ENCODE measurements around the gene SPACDR. TPM values are rescaled to one million over a fixed set of nuclear protein-coding genes. Genes with fewer than 3 reads are reported as not detected.

SPACDR gene
- total RNA-seq, 1 experiment from 2014 or later = 1.5 TPM

DNA sequence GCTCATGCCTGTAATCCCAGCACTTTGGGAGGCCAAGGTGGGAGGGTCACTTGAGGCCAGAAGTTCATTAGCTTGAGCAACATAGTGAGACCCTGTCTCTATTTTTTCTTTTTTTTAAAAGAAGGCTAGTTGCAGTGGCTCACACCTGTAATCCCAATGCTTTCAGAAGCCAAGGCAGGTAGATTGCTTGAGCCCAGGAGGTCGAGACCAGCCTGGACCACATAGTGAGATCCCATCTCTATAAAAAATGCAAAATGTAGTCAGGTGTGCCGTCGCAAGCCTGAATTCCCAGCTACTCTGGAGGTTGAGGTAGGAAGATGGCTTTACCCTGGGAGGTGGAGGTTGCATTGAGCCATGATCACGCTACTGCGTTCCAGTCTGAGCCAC, 27.1 kb upstream of the SPACDR start:
- DNase-seq (ENCODE audit: low read depth, low spot score) (no peak), ATAC-seq (no peak)
- no TSS peak for BruUV-seq (replicated peaks)
- TF ChIP-seq, protein P1, sequence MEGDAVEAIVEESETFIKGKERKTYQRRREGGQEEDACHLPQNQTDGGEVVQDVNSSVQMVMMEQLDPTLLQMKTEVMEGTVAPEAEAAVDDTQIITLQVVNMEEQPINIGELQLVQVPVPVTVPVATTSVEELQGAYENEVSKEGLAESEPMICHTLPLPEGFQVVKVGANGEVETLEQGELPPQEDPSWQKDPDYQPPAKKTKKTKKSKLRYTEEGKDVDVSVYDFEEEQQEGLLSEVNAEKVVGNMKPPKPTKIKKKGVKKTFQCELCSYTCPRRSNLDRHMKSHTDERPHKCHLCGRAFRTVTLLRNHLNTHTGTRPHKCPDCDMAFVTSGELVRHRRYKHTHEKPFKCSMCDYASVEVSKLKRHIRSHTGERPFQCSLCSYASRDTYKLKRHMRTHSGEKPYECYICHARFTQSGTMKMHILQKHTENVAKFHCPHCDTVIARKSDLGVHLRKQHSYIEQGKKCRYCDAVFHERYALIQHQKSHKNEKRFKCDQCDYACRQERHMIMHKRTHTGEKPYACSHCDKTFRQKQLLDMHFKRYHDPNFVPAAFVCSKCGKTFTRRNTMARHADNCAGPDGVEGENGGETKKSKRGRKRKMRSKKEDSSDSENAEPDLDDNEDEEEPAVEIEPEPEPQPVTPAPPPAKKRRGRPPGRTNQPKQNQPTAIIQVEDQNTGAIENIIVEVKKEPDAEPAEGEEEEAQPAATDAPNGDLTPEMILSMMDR (IDR thresholded peaks at IDR 0.05) = no peak
- no peak for TF ChIP-seq TCF7L2 (IDR thresholded peaks at IDR 0.05; ENCODE audit: low read depth, low read length)
- TF ChIP-seq, protein P2, sequence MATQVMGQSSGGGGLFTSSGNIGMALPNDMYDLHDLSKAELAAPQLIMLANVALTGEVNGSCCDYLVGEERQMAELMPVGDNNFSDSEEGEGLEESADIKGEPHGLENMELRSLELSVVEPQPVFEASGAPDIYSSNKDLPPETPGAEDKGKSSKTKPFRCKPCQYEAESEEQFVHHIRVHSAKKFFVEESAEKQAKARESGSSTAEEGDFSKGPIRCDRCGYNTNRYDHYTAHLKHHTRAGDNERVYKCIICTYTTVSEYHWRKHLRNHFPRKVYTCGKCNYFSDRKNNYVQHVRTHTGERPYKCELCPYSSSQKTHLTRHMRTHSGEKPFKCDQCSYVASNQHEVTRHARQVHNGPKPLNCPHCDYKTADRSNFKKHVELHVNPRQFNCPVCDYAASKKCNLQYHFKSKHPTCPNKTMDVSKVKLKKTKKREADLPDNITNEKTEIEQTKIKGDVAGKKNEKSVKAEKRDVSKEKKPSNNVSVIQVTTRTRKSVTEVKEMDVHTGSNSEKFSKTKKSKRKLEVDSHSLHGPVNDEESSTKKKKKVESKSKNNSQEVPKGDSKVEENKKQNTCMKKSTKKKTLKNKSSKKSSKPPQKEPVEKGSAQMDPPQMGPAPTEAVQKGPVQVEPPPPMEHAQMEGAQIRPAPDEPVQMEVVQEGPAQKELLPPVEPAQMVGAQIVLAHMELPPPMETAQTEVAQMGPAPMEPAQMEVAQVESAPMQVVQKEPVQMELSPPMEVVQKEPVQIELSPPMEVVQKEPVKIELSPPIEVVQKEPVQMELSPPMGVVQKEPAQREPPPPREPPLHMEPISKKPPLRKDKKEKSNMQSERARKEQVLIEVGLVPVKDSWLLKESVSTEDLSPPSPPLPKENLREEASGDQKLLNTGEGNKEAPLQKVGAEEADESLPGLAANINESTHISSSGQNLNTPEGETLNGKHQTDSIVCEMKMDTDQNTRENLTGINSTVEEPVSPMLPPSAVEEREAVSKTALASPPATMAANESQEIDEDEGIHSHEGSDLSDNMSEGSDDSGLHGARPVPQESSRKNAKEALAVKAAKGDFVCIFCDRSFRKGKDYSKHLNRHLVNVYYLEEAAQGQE (IDR thresholded peaks at IDR 0.05; ENCODE audit: insufficient read depth in 1 of 2, low read depth in 2 of 2, low read length in 1 of 2) = no peak
- no peak for TF ChIP-seq SIN3A (IDR thresholded peaks at IDR 0.05; ENCODE audit: borderline replicate concordance, insufficient read depth, low read depth, low read length)
- TF ChIP-seq POLR2AphosphoS5 (IDR thresholded peaks at IDR 0.05; ENCODE audit: low read depth, low read length) = no peak
- Histone ChIP-seq H3K27ac (ENCODE audit: low read length) (no peak overlapping the region), H3K4me1 (ENCODE audit: control insufficient read depth, insufficient read depth, low read length) (peaks cover 5% of the 10 kb centered on the region; the same call in 1 of the 2 replicates), H3K4me3 (ENCODE audit: low read depth in 2 of 2, low read length in 2 of 2) (no peak overlapping the region), H3K27me3 (ENCODE audit: control insufficient read depth, insufficient read depth, low read length) (no peaks in the 10 kb centered on the region), H3K36me3 (ENCODE audit: control insufficient read depth, insufficient read depth, low read length) (no peaks in the 10 kb centered on the region), H3K9me3 (ENCODE audit: control insufficient read depth, insufficient read depth, low read depth, low read length) (no peaks in the 10 kb centered on the region)
- intact Hi-C loops (cut with micrococcal nuclease; ENCODE audit: unreplicated experiment) (no loop called here), in situ Hi-C loops (cut with HindIII; ENCODE audit: low pct_unique_long_range_greater_than_20kb, low sequenced_read_pairs) (no loop called here)
- POLR2A ChIA-PET = no interaction called here
- CTCF ChIA-PET = interaction anchor here (0.7 kb wide), 1 partner anchor 1477 kb away, joined by 7 read pairs; no protein-coding TSS in a partner anchor

DNA sequence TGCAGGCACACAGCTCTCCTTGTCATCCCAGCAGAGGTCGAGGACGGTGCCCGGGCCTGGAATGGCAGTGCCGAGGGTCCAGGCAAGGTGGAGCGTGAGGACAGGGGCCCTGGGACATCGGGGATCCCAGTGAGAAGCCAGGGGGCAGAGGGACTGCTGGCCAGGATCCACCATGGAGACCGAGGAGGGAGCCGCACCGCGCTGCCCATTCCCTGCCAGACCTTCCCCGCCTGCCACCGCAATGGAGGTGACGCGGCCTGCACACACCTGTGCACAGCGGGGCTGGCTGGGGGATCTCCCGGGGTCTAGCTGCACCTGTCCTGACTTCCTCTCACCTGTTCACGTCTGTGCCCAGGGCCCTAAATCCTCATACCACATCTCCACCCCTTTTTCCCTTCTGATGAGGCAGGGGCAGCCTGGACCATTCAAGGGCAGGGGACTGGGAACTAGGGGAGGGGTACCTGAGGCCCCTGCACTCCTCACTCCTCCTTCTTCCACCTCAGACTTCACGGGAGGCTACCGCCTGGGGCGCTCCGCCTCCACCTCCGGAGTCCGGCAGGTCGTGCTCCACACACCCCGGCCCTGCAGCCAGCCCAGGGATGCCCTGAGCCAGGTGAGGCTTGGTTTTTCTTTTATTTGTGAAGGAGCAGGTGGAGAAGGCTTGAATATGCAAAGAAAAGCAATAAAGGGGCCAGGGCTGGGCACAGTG, 26.6 kb upstream of the SPACDR start:
- ChIA-PET POLR2A (interaction anchor here (0.6 kb wide), 1 partner anchor 35 kb away, joined by 3 read pairs; no protein-coding TSS in a partner anchor), CTCF (interaction anchor here (0.7 kb wide), 1 partner anchor 1478 kb away, joined by 7 read pairs; no protein-coding TSS in a partner anchor)
- DNase-seq (ENCODE audit: low read depth, low spot score) (no peak), ATAC-seq (0 out of 2 replicates have a peak, but pooled peaks have one; percentile 4)
- BruUV-seq (replicated peaks) = no TSS peak
- Histone ChIP-seq H3K4me3 (ENCODE audit: low read depth in 2 of 2, low read length in 2 of 2) (no peak overlapping the region), H3K27ac (ENCODE audit: low read length) (no peak overlapping the region), H3K36me3 (ENCODE audit: control insufficient read depth, insufficient read depth, low read length) (no peaks in the 10 kb centered on the region), H3K27me3 (ENCODE audit: control insufficient read depth, insufficient read depth, low read length) (no peaks in the 10 kb centered on the region), H3K4me1 (ENCODE audit: control insufficient read depth, insufficient read depth, low read length) (peaks cover 11% of the 10 kb centered on the region), H3K9me3 (ENCODE audit: control insufficient read depth, insufficient read depth, low read depth, low read length) (no peaks in the 10 kb centered on the region)
- intact Hi-C loops (cut with micrococcal nuclease; ENCODE audit: unreplicated experiment) (no loop called here), in situ Hi-C loops (cut with HindIII; ENCODE audit: low pct_unique_long_range_greater_than_20kb, low sequenced_read_pairs) (no loop called here)
- TF ChIP-seq, protein P2 (IDR thresholded peaks at IDR 0.05; ENCODE audit: insufficient read depth in 1 of 2, low read depth in 2 of 2, low read length in 1 of 2) = no peak
- TF ChIP-seq, protein P1 (IDR thresholded peaks at IDR 0.05) = no peak
- no peak for TF ChIP-seq POLR2AphosphoS5 (IDR thresholded peaks at IDR 0.05; ENCODE audit: low read depth, low read length)

All from Panc1 (cell line).